ENCODE measurements around the gene ZFAND3. TPM values are rescaled to one million over a fixed set of nuclear protein-coding genes. Genes with fewer than 3 reads are reported as not detected.

ZFAND3 gene
- total and polyA plus RNA-seq, 2 donors (not counting 1 experiment from before 2014, with no cell fraction given): 13.5 to 58.3 TPM

DNA sequence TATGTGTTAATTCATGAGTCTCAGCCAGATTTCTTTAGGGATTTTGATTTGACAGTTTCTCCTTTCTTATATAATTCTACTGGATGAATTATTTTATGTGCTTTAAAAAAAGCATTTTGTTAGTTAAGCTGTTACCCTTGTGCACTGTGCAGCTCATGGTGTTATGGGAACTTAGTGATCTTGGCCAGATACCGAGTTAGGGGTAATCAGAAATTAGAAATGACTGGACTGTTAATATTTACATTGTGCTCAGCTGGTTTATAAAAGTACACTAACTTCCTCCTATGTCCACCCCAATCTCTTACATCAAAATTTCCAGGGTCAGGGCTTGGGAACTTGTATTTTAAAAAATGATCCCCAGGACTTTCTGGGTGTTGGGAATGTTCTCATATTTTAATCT, 260.0 kb downstream of the ZFAND3 start:
- Histone ChIP-seq H3K4me2 (replicated peaks; ENCODE audit: low read depth, low read length, poor library complexity, severe bottlenecking) (no peak overlapping the region), H3K4me3 (ENCODE audit: control extremely low read depth in 1 of 5, extremely low read depth in 1 of 5, insufficient read depth in 1 of 5, low read depth in 2 of 5, low read length in 4 of 5) (no peak overlapping the region), H3K27ac (ENCODE audit: low read length in 2 of 2) (no peak overlapping the region), H2AFZ (ENCODE audit: insufficient read depth, low read depth, low read length, poor library complexity, severe bottlenecking) (no peak overlapping the region), H3K4me1 (ENCODE audit: control insufficient read depth in 2 of 2, insufficient read depth in 2 of 2, low read length in 2 of 2) (peaks cover 0 to 6% of the 10 kb centered on the region in 2 donors), H3K79me2 (ENCODE audit: control insufficient read depth, insufficient read depth, low read length) (peaks cover 9% of the 10 kb centered on the region), H3K9ac (ENCODE audit: low read length) (no peak overlapping the region), H3K36me3 (replicated peaks in 1 of 2; ENCODE audit: control extremely low read depth in 1 of 2, control insufficient read depth in 1 of 2, extremely low read depth in 1 of 2, insufficient read depth in 2 of 2, low read length in 1 of 2) (peaks cover 11 to 24% of the 10 kb centered on the region in 2 experiments), H3K27me3 (replicated peaks in 1 of 4; ENCODE audit: control extremely low read depth in 1 of 4, control insufficient read depth in 3 of 4, insufficient read depth in 4 of 4, low read length in 3 of 4) (no peaks in the 10 kb centered on the region), H3K9me3 (ENCODE audit: control extremely low read depth in 1 of 3, control insufficient read depth in 2 of 3, insufficient read depth in 1 of 3, low read length in 2 of 3) (no peaks in the 10 kb centered on the region), H4K20me1 (ENCODE audit: control insufficient read depth, insufficient read depth, low read length, poor library complexity, severe bottlenecking) (peaks cover 5% of the 10 kb centered on the region)
- TF ChIP-seq EZH2 (IDR thresholded peaks at IDR 0.05; ENCODE audit: borderline replicate concordance, insufficient read depth, low read depth, low read length, poor library complexity, severe bottlenecking): no peak
- TF ChIP-seq, protein P1, sequence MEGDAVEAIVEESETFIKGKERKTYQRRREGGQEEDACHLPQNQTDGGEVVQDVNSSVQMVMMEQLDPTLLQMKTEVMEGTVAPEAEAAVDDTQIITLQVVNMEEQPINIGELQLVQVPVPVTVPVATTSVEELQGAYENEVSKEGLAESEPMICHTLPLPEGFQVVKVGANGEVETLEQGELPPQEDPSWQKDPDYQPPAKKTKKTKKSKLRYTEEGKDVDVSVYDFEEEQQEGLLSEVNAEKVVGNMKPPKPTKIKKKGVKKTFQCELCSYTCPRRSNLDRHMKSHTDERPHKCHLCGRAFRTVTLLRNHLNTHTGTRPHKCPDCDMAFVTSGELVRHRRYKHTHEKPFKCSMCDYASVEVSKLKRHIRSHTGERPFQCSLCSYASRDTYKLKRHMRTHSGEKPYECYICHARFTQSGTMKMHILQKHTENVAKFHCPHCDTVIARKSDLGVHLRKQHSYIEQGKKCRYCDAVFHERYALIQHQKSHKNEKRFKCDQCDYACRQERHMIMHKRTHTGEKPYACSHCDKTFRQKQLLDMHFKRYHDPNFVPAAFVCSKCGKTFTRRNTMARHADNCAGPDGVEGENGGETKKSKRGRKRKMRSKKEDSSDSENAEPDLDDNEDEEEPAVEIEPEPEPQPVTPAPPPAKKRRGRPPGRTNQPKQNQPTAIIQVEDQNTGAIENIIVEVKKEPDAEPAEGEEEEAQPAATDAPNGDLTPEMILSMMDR (IDR thresholded peaks at IDR 0.05): no peak
- Mint-ChIP-seq H3K9me3 (ENCODE audit: insufficient read depth) (no peaks in the 10 kb centered on the region), H3K27me3 (no peaks in the 10 kb centered on the region), H3K4me3 (no peak overlapping the region), H3K4me1 (peaks cover 20% of the 10 kb centered on the region), H3K27ac (no peak overlapping the region)
- CTCF ChIA-PET: no interaction called here
- no CpG with 5 or more reads among the region's 1 CpG for WGBS (ENCODE audit: insufficient coverage)
- intact Hi-C loops (cut with micrococcal nuclease): no loop called here
- ATAC-seq (ENCODE audit: low read depth) (no peak), DNase-seq (no peak)
- POLR2A ChIA-PET: no interaction called here

DNA sequence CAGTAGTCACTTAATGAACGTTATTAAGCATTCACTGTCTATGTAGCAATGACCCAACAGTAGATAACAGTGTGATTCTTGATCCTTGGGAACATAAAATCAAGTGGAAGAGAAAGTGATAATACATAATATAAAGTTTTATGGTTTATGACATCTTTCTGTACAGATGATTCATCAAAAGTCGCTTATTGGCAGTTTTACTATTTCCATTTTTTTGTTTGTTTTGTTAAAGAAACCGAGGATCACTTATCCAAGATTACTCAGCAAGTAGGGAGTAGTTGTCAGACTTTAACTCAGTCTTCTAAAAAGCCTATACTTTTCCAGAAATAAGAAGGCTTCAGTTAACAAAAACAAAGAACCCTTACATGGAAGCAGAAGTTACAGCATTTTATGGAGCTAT, 260.8 kb downstream of the ZFAND3 start:
- no peak for ATAC-seq (ENCODE audit: low read depth)
- H3K4me3 ChIP-seq (ENCODE audit: control extremely low read depth in 1 of 5, extremely low read depth in 1 of 5, insufficient read depth in 1 of 5, low read depth in 2 of 5, low read length in 4 of 5): no peak overlapping the region
- no peak overlapping the region for H2AFZ ChIP-seq (ENCODE audit: insufficient read depth, low read depth, low read length, poor library complexity, severe bottlenecking)
- H3K4me3 Mint-ChIP-seq: no peak overlapping the region
- H3K79me2 ChIP-seq (ENCODE audit: control insufficient read depth, insufficient read depth, low read length): peaks cover 12% of the 10 kb centered on the region
- no peaks in the 10 kb centered on the region for H3K9me3 Mint-ChIP-seq (ENCODE audit: insufficient read depth)
- H3K27me3 Mint-ChIP-seq: no peaks in the 10 kb centered on the region
- H3K27ac ChIP-seq (ENCODE audit: low read length in 2 of 2): no peak overlapping the region
- H3K4me2 ChIP-seq (replicated peaks; ENCODE audit: low read depth, low read length, poor library complexity, severe bottlenecking): no peak overlapping the region
- no peak for DNase-seq
- peaks cover 9 to 26% of the 10 kb centered on the region in 2 experiments for H3K36me3 ChIP-seq (replicated peaks in 1 of 2; ENCODE audit: control extremely low read depth in 1 of 2, control insufficient read depth in 1 of 2, extremely low read depth in 1 of 2, insufficient read depth in 2 of 2, low read length in 1 of 2)
- H3K4me1 Mint-ChIP-seq: peaks cover 18% of the 10 kb centered on the region
- ChIA-PET POLR2A (no interaction called here), CTCF (no interaction called here)
- no peak overlapping the region for H3K9ac ChIP-seq (ENCODE audit: low read length)
- H4K20me1 ChIP-seq (ENCODE audit: control insufficient read depth, insufficient read depth, low read length, poor library complexity, severe bottlenecking): peaks cover 5% of the 10 kb centered on the region
- no peaks in the 10 kb centered on the region for H3K27me3 ChIP-seq (replicated peaks in 1 of 4; ENCODE audit: control extremely low read depth in 1 of 4, control insufficient read depth in 3 of 4, insufficient read depth in 4 of 4, low read length in 3 of 4)
- intact Hi-C loops (cut with micrococcal nuclease): no loop called here
- TF ChIP-seq, protein P1 (IDR thresholded peaks at IDR 0.05): no peak
- TF ChIP-seq EZH2 (IDR thresholded peaks at IDR 0.05; ENCODE audit: borderline replicate concordance, insufficient read depth, low read depth, low read length, poor library complexity, severe bottlenecking): no peak
- peaks cover 0 to 6% of the 10 kb centered on the region in 2 donors for H3K4me1 ChIP-seq (ENCODE audit: control insufficient read depth in 2 of 2, insufficient read depth in 2 of 2, low read length in 2 of 2)
- H3K9me3 ChIP-seq (ENCODE audit: control extremely low read depth in 1 of 3, control insufficient read depth in 2 of 3, insufficient read depth in 1 of 3, low read length in 2 of 3): no peaks in the 10 kb centered on the region
- no CpG with 5 or more reads among the region's 3 CpGs for WGBS (ENCODE audit: insufficient coverage)
- no peak overlapping the region for H3K27ac Mint-ChIP-seq
